DOHH2 (cell line): ENCODE data around the gene CCND2.

Experiments
- CTCF ChIP-seq: fragments of 200-600 bp; sonication (generic); IDR thresholded peaks from one replicate; pipeline ENCODE4 v1.5.1; 2014; ENCODE audit warnings: antibody characterized with exemption, mild to moderate bottlenecking, low read depth, low read length; ENCODE audit not compliant: poor library complexity, severe bottlenecking
- EZH2phosphoT487 ChIP-seq: fragments of 200-600 bp; sonication (generic); IDR thresholded peaks from 2 replicates; pipeline ENCODE4 v1.6.1; 2017; ENCODE audit warnings: borderline replicate concordance, mild to moderate bottlenecking, antibody characterized with exemption, low read length, moderate library complexity, mixed read lengths

GRCh38 chr12:4272424-4273272 lies 914 bp upstream of the CCND2 start:
- TF ChIP-seq CTCF = no peak
- TF ChIP-seq EZH2phosphoT487 = peak; percentile 6; the same call in 1 of the 2 replicates
